22Rv1 (cell line): ENCODE results near the gene ACOXL.

Source experiments
- H3K27ac ChIP-seq: fragments of 450-650 bp; 2 replicates; pipeline ENCODE4 v1.5.1; 2017
- CTCF ChIP-seq: fragments of 450-650 bp; IDR thresholded peaks from 2 replicates; pipeline ENCODE4 v1.5.1; 2017; ENCODE audit warnings: mild to moderate bottlenecking
- ZFX ChIP-seq: fragments of 450-650 bp; IDR thresholded peaks from 2 replicates; pipeline ENCODE4 v1.6.1; 2017; ENCODE audit warnings: antibody characterized with exemption, borderline replicate concordance

ACOXL gene

GRCh38 chr2:111160758-111161157 lies 428.4 kb downstream of the ACOXL start:
- TF ChIP-seq CTCF (no peak), ZFX (no peak)
- no peak overlapping the region for H3K27ac ChIP-seq

GRCh38 chr2:111161971-111162370 lies 429.6 kb downstream of the ACOXL start:
- no peak overlapping the region for H3K27ac ChIP-seq
- TF ChIP-seq ZFX (no peak), CTCF (no peak)

- no peak overlapping the region for H3K27ac ChIP-seq
- TF ChIP-seq CTCF (no peak), ZFX (no peak)
These were observed 430.5 kb downstream of the ACOXL start for GRCh38 chr2:111162718-111163331.

GRCh38 chr2:111164078-111164477 lies 431.7 kb downstream of the ACOXL start:
- no peak for TF ChIP-seq ZFX
- no peak for TF ChIP-seq CTCF
- no peak overlapping the region for H3K27ac ChIP-seq

- TF ChIP-seq CTCF (no peak), ZFX (no peak)
- H3K27ac ChIP-seq, result no peak overlapping the region
These were observed 432.7 kb downstream of the ACOXL start for GRCh38 chr2:111165084-111165483.

- H3K27ac ChIP-seq, result no peak overlapping the region
- TF ChIP-seq CTCF, result no peak
- no peak for TF ChIP-seq ZFX
These were observed 433.7 kb downstream of the ACOXL start for GRCh38 chr2:111166115-111166514.

GRCh38 chr2:111167076-111167862 lies 434.9 kb downstream of the ACOXL start:
- TF ChIP-seq ZFX (no peak), CTCF (no peak)
- H3K27ac ChIP-seq, result no peak overlapping the region
